Measurements from ENCODE around the gene FBXW12. TPM values are rescaled to one million over a fixed set of nuclear protein-coding genes. Genes with fewer than 3 reads are reported as not detected.
"Not testable (repeated sequence)": the region's sequence is repeated elsewhere in the genome, so short reads cannot be mapped to it uniquely, and the experiment has no call there.

The FBXW12 gene
- polyA plus RNA-seq, 1 donor: 0.18 TPM

GRCh38 chr3:48401434-48401901 is 29.4 kb downstream of the FBXW12 start:
- H3K27me3 ChIP-seq (ENCODE audit: control insufficient read depth, insufficient read depth, low read length); DNase-seq; H3K4me3 ChIP-seq (ENCODE audit: low read length); H3K9me3 ChIP-seq (ENCODE audit: control insufficient read depth, low read depth, low read length); H3K27ac ChIP-seq (ENCODE audit: low read length); H3K4me1 ChIP-seq (ENCODE audit: control insufficient read depth, insufficient read depth, low read length): not testable (repeated sequence)
- 80% methylated on average over 1 of the region's 12 CpGs for WGBS (ENCODE audit: insufficient coverage, low lambda C conversion rate)
- H3K36me3 ChIP-seq (ENCODE audit: control insufficient read depth, insufficient read depth, low read length): peaks cover 39% of the 10 kb centered on the region

- no CpG with 5 or more reads among the region's 8 CpGs for WGBS (ENCODE audit: insufficient coverage, low lambda C conversion rate)
- peak in 1 of 2 donors; percentile 22 for DNase-seq
- no peak overlapping the region for H3K27ac ChIP-seq (ENCODE audit: low read length)
- H3K4me3 ChIP-seq (ENCODE audit: low read length): no peak overlapping the region
- peaks cover 48% of the 10 kb centered on the region for H3K36me3 ChIP-seq (ENCODE audit: control insufficient read depth, insufficient read depth, low read length)
- no peaks in the 10 kb centered on the region for H3K9me3 ChIP-seq (ENCODE audit: control insufficient read depth, low read depth, low read length)
- H3K4me1 ChIP-seq (ENCODE audit: control insufficient read depth, insufficient read depth, low read length): no peaks in the 10 kb centered on the region
- no peaks in the 10 kb centered on the region for H3K27me3 ChIP-seq (ENCODE audit: control insufficient read depth, insufficient read depth, low read length)
These were observed 30.3 kb downstream of the FBXW12 start for GRCh38 chr3:48402281-48402732.

- H3K27me3 ChIP-seq (ENCODE audit: control insufficient read depth, insufficient read depth, low read length): no peaks in the 10 kb centered on the region
- DNase-seq: no peak
- H3K36me3 ChIP-seq (ENCODE audit: control insufficient read depth, insufficient read depth, low read length): peaks cover 54% of the 10 kb centered on the region
- H3K9me3 ChIP-seq (ENCODE audit: control insufficient read depth, low read depth, low read length): no peaks in the 10 kb centered on the region
- no peak overlapping the region for H3K4me3 ChIP-seq (ENCODE audit: low read length)
- H3K27ac ChIP-seq (ENCODE audit: low read length): no peak overlapping the region
- no CpG with 5 or more reads among the region's 3 CpGs for WGBS (ENCODE audit: insufficient coverage, low lambda C conversion rate)
- H3K4me1 ChIP-seq (ENCODE audit: control insufficient read depth, insufficient read depth, low read length): no peaks in the 10 kb centered on the region
These were observed 30.9 kb downstream of the FBXW12 start for GRCh38 chr3:48402907-48403306.

- WGBS (ENCODE audit: insufficient coverage, low lambda C conversion rate): no CpG with 5 or more reads among the region's 15 CpGs
- peaks cover 61% of the 10 kb centered on the region for H3K36me3 ChIP-seq (ENCODE audit: control insufficient read depth, insufficient read depth, low read length)
- DNase-seq: no peak
- H3K4me3 ChIP-seq (ENCODE audit: low read length): no peak overlapping the region
- H3K27ac ChIP-seq (ENCODE audit: low read length): no peak overlapping the region
- no peaks in the 10 kb centered on the region for H3K27me3 ChIP-seq (ENCODE audit: control insufficient read depth, insufficient read depth, low read length)
- no peaks in the 10 kb centered on the region for H3K4me1 ChIP-seq (ENCODE audit: control insufficient read depth, insufficient read depth, low read length)
- H3K9me3 ChIP-seq (ENCODE audit: control insufficient read depth, low read depth, low read length): no peaks in the 10 kb centered on the region
These were observed 31.8 kb downstream of the FBXW12 start for GRCh38 chr3:48403533-48404439.

- WGBS (ENCODE audit: insufficient coverage, low lambda C conversion rate): no CpG with 5 or more reads among the region's 21 CpGs
- DNase-seq: no peak
- no peak overlapping the region for H3K27ac ChIP-seq (ENCODE audit: low read length)
- H3K4me1 ChIP-seq (ENCODE audit: control insufficient read depth, insufficient read depth, low read length): no peaks in the 10 kb centered on the region
- H3K9me3 ChIP-seq (ENCODE audit: control insufficient read depth, low read depth, low read length): no peaks in the 10 kb centered on the region
- peaks cover 70% of the 10 kb centered on the region for H3K36me3 ChIP-seq (ENCODE audit: control insufficient read depth, insufficient read depth, low read length)
- no peak overlapping the region for H3K4me3 ChIP-seq (ENCODE audit: low read length)
- no peaks in the 10 kb centered on the region for H3K27me3 ChIP-seq (ENCODE audit: control insufficient read depth, insufficient read depth, low read length)
These were observed 32.7 kb downstream of the FBXW12 start for GRCh38 chr3:48404440-48405342.

- no peak overlapping the region for H3K4me3 ChIP-seq (ENCODE audit: low read length)
- H3K36me3 ChIP-seq (ENCODE audit: control insufficient read depth, insufficient read depth, low read length): peaks cover 78% of the 10 kb centered on the region
- no peak overlapping the region for H3K27ac ChIP-seq (ENCODE audit: low read length)
- H3K4me1 ChIP-seq (ENCODE audit: control insufficient read depth, insufficient read depth, low read length): no peaks in the 10 kb centered on the region
- no peaks in the 10 kb centered on the region for H3K9me3 ChIP-seq (ENCODE audit: control insufficient read depth, low read depth, low read length)
- no CpG with 5 or more reads among the region's 13 CpGs for WGBS (ENCODE audit: insufficient coverage, low lambda C conversion rate)
- DNase-seq: no peak
- H3K27me3 ChIP-seq (ENCODE audit: control insufficient read depth, insufficient read depth, low read length): no peaks in the 10 kb centered on the region
These were observed 33.4 kb downstream of the FBXW12 start for GRCh38 chr3:48405343-48405881.

GRCh38 chr3:48405971-48406370 is 34.0 kb downstream of the FBXW12 start:
- Histone ChIP-seq H3K4me1 (ENCODE audit: control insufficient read depth, insufficient read depth, low read length) (no peaks in the 10 kb centered on the region), H3K36me3 (ENCODE audit: control insufficient read depth, insufficient read depth, low read length) (peaks cover 83% of the 10 kb centered on the region), H3K9me3 (ENCODE audit: control insufficient read depth, low read depth, low read length) (no peaks in the 10 kb centered on the region), H3K27ac (ENCODE audit: low read length) (no peak overlapping the region), H3K4me3 (ENCODE audit: low read length) (no peak overlapping the region), H3K27me3 (ENCODE audit: control insufficient read depth, insufficient read depth, low read length) (no peaks in the 10 kb centered on the region)
- DNase-seq: no peak
- WGBS (ENCODE audit: insufficient coverage, low lambda C conversion rate): no CpG with 5 or more reads among the region's 1 CpG

- WGBS (ENCODE audit: insufficient coverage, low lambda C conversion rate): no CpG with 5 or more reads among the region's 18 CpGs
- no peaks in the 10 kb centered on the region for H3K9me3 ChIP-seq (ENCODE audit: control insufficient read depth, low read depth, low read length)
- no peak overlapping the region for H3K4me3 ChIP-seq (ENCODE audit: low read length)
- H3K36me3 ChIP-seq (ENCODE audit: control insufficient read depth, insufficient read depth, low read length): peaks cover 91% of the 10 kb centered on the region
- H3K27ac ChIP-seq (ENCODE audit: low read length): no peak overlapping the region
- no peak for DNase-seq
- no peaks in the 10 kb centered on the region for H3K4me1 ChIP-seq (ENCODE audit: control insufficient read depth, insufficient read depth, low read length)
- no peaks in the 10 kb centered on the region for H3K27me3 ChIP-seq (ENCODE audit: control insufficient read depth, insufficient read depth, low read length)
These were observed 34.7 kb downstream of the FBXW12 start for GRCh38 chr3:48406443-48407431.

- no CpG with 5 or more reads among the region's 8 CpGs for WGBS (ENCODE audit: insufficient coverage, low lambda C conversion rate)
These were observed 35.6 kb downstream of the FBXW12 start for GRCh38 chr3:48407542-48408099.

More at GRCh38 chr3:48407542-48408099, 35.6 kb downstream of the FBXW12 start:
- Histone ChIP-seq H3K4me1 (ENCODE audit: control insufficient read depth, insufficient read depth, low read length) (no peaks in the 10 kb centered on the region), H3K27ac (ENCODE audit: low read length) (no peak overlapping the region), H3K4me3 (ENCODE audit: low read length) (no peak overlapping the region), H3K27me3 (ENCODE audit: control insufficient read depth, insufficient read depth, low read length) (no peaks in the 10 kb centered on the region), H3K36me3 (ENCODE audit: control insufficient read depth, insufficient read depth, low read length) (peaks cover 97% of the 10 kb centered on the region), H3K9me3 (ENCODE audit: control insufficient read depth, low read depth, low read length) (no peaks in the 10 kb centered on the region)
- DNase-seq: no peak
